ENCODE data around the gene SPSB2. TPM values are rescaled to one million over a fixed set of nuclear protein-coding genes. Genes with fewer than 3 reads are reported as not detected.

SPSB2 gene
- total and polyA plus RNA-seq, 9 of the 15 experiments (the other 6 are each of a cell fraction or from before 2014, with no cell fraction given), result 0.10 to 10.6 (median 1.9) TPM

- TF ChIP-seq MGA (IDR thresholded peaks at IDR 0.05) (peak; percentile 31; the same call in 1 of the 2 replicates), CBFA2T2 (conservative IDR thresholded peaks at IDR 0.05) (peak; percentile 32; the same call in 1 of the 2 replicates), MNT (conservative IDR thresholded peaks at IDR 0.05) (peak in 1 of 2 experiments; percentile 55; a peak in 3 of 4 replicates), SMAD4 (CRISPR knock-in tag; conservative IDR thresholded peaks at IDR 0.05) (0 out of 2 replicates have a peak, but pooled peaks have one; percentile 20), CTBP1 (IDR thresholded peaks at IDR 0.05; ENCODE audit: borderline replicate concordance) (peak; percentile 53), EP400 (IDR thresholded peaks at IDR 0.05) (peak; percentile 24; the same call in 1 of the 2 replicates), L3MBTL2 (IDR thresholded peaks at IDR 0.05) (peak; percentile 36; the same call in 1 of the 2 replicates), MAX (CRISPR knock-in tag; IDR thresholded peaks at IDR 0.05) (peak; percentile 23; the same call in 1 of the 2 replicates), DMBX1 (CRISPR knock-in tag; IDR thresholded peaks at IDR 0.05; ENCODE audit: borderline replicate concordance) (peak; percentile 54; the same call in 1 of the 2 replicates)
Observed at GRCh38 chr12:6886206-6886999, 13.3 kb upstream of the SPSB2 start (continued).

All from K562 (cell line).